ENCODE data around the gene GRID1.
"Not testable (repeated sequence)": the region's sequence is repeated elsewhere in the genome, so short reads cannot be mapped to it uniquely, and the experiment has no call there.

GRID1 gene

GRCh38 chr10:86124734-86125133 lies 241.9 kb downstream of the GRID1 start:
- DNase-seq, result no peak

- no peak for DNase-seq
Observed at GRCh38 chr10:86123715-86124114, 242.9 kb downstream of the GRID1 start.

GRCh38 chr10:86123304-86123703 lies 243.3 kb downstream of the GRID1 start:
- DNase-seq, result no peak

GRCh38 chr10:86122646-86123045 lies 243.9 kb downstream of the GRID1 start:
- no peak for DNase-seq

GRCh38 chr10:86121200-86121599 lies 245.4 kb downstream of the GRID1 start:
- no peak for DNase-seq

- no peak for DNase-seq
Observed at GRCh38 chr10:86117051-86117450, 249.5 kb downstream of the GRID1 start.

- DNase-seq, result no peak
Observed at GRCh38 chr10:86113983-86114382, 252.6 kb downstream of the GRID1 start.

GRCh38 chr10:86113501-86113900 lies 253.1 kb downstream of the GRID1 start:
- DNase-seq, result no peak

- DNase-seq, result no peak
Observed at GRCh38 chr10:86113044-86113443, 253.6 kb downstream of the GRID1 start.

- no peak for DNase-seq
Observed at GRCh38 chr10:86111902-86112545, 254.6 kb downstream of the GRID1 start.

- DNase-seq, result no peak
Observed at GRCh38 chr10:86110156-86110786, 256.3 kb downstream of the GRID1 start.

- no peak for DNase-seq
Observed at GRCh38 chr10:86109421-86109820, 257.2 kb downstream of the GRID1 start.

GRCh38 chr10:86108696-86109095 lies 257.9 kb downstream of the GRID1 start:
- DNase-seq, result no peak

- not testable (repeated sequence) for DNase-seq
Observed at GRCh38 chr10:86107611-86108310, 258.8 kb downstream of the GRID1 start.

GRCh38 chr10:86107131-86107530 lies 259.5 kb downstream of the GRID1 start:
- no peak for DNase-seq

- no peak for DNase-seq
Observed at GRCh38 chr10:86106616-86107015, 260.0 kb downstream of the GRID1 start.

GRCh38 chr10:86105640-86106039 lies 261.0 kb downstream of the GRID1 start:
- no peak for DNase-seq

- DNase-seq, result no peak
Observed at GRCh38 chr10:86105181-86105580, 261.4 kb downstream of the GRID1 start.

- no peak for DNase-seq
Observed at GRCh38 chr10:86104611-86105145, 261.9 kb downstream of the GRID1 start.

- DNase-seq, result no peak
Observed at GRCh38 chr10:86104156-86104555, 262.4 kb downstream of the GRID1 start.

- DNase-seq, result no peak
Observed at GRCh38 chr10:86103391-86104101, 263.0 kb downstream of the GRID1 start.

- DNase-seq, result no peak
Observed at GRCh38 chr10:86102451-86102850, 264.1 kb downstream of the GRID1 start.

- no peak for DNase-seq
Observed at GRCh38 chr10:86102031-86102430, 264.6 kb downstream of the GRID1 start.
